IMR-90 (cell line): Measurements from ENCODE around the gene ZFYVE28. TPM values are rescaled to one million over a fixed set of nuclear protein-coding genes. Genes with fewer than 3 reads are reported as not detected.

Experiments
- ATAC-seq: fragments of 200-7000 bp; cut with Tn5 transposase; 2 replicates; pipeline ENCODE4 v1.9.1; 2020; ENCODE audit warnings: low read depth, mild to moderate bottlenecking, moderate library complexity
- BruUV-seq: library from RNA; stranded (reverse); fragments of 400-500 nt; replicated peaks from 2 replicates; lab custom pipeline; 2021; lab: Mats Ljungman, UMichigan
- CTCF ChIA-PET: fragments of 300-600 bp; formaldehyde crosslinking; extraction: SDS; loops from one replicate; lab custom pipeline; 2021; ENCODE audit warnings: antibody characterized with exemption; lab: Yijun Ruan, JAX
- POLR2A ChIA-PET: fragments of 300-600 bp; sonication (Branson Sonifier 250); formaldehyde crosslinking; loops from one replicate; lab custom pipeline; 2022; ENCODE audit warnings: antibody characterized with exemption; ENCODE audit not compliant: unreplicated experiment; lab: Charles Lee
- DNase-seq: peaks from one replicate; pipeline ENCODE4 v3.0.0; 2013
- H2AFZ ChIP-seq: replicated peaks from 2 replicates; pipeline ENCODE3; 2013; ENCODE audit warnings: low read length, mild to moderate bottlenecking; ENCODE audit not compliant: poor library complexity
- H2AK5ac ChIP-seq: 2 replicates; pipeline ENCODE4 v1.6.1; 2013; ENCODE audit warnings: low read depth, low read length, inconsistent platforms
- H2AK9ac ChIP-seq: replicated peaks from 2 replicates; pipeline ENCODE3; 2013; ENCODE audit warnings: mild to moderate bottlenecking, low read depth, low read length, moderate library complexity; ENCODE audit not compliant: poor library complexity
- H2BK120ac ChIP-seq: 2 replicates; pipeline ENCODE4 v1.6.1; 2013; ENCODE audit warnings: low read depth, low read length, inconsistent platforms
- H2BK15ac ChIP-seq: 3 replicates; pipeline ENCODE4 v1.6.1; 2013; ENCODE audit warnings: low read depth, low read length, inconsistent platforms
- H2BK20ac ChIP-seq: 2 replicates; pipeline ENCODE4 v1.6.1; 2013; ENCODE audit warnings: low read depth, mild to moderate bottlenecking, inconsistent platforms, low read length, moderate library complexity
- H2BK5ac ChIP-seq: 2 replicates; pipeline ENCODE4 v1.6.1; 2013; ENCODE audit warnings: mild to moderate bottlenecking, low read depth, low read length, inconsistent platforms; ENCODE audit not compliant: poor library complexity, severe bottlenecking
- H3K14ac ChIP-seq: replicated peaks from 2 replicates; pipeline ENCODE4 v1.6.1; 2013; ENCODE audit warnings: low read depth, low read length, inconsistent platforms
- H3K18ac ChIP-seq: 2 replicates; pipeline ENCODE4 v1.6.1; 2013; ENCODE audit warnings: low read depth, low read length, control low read depth
- H3K23ac ChIP-seq: 2 replicates; pipeline ENCODE4 v1.6.1; 2013; ENCODE audit warnings: low read depth, low read length, inconsistent platforms
- H3K27ac ChIP-seq: 2 replicates; pipeline ENCODE4 v1.5.1; 2013; ENCODE audit warnings: mild to moderate bottlenecking, control low read depth, low read length; ENCODE audit not compliant: insufficient read depth
- H3K27me3 ChIP-seq: 2 replicates; pipeline ENCODE4 v1.6.1; 2013; ENCODE audit warnings: low read length; ENCODE audit not compliant: control insufficient read depth, insufficient read depth
- H3K36me3 ChIP-seq: 2 replicates; pipeline ENCODE4 v1.6.1; 2013; ENCODE audit warnings: low read length, mixed read lengths; ENCODE audit not compliant: control insufficient read depth, insufficient read depth
- H3K4ac ChIP-seq: 2 replicates; pipeline ENCODE4 v1.6.1; 2013; ENCODE audit warnings: low read depth, low read length, inconsistent platforms
- H3K4me1 ChIP-seq: 2 replicates; pipeline ENCODE4 v1.6.1; 2013; ENCODE audit warnings: low read length, mixed read lengths; ENCODE audit not compliant: control insufficient read depth, insufficient read depth
- H3K4me2 ChIP-seq: 2 replicates; pipeline ENCODE4 v1.6.1; 2013; ENCODE audit warnings: low read depth, mild to moderate bottlenecking, control low read depth, low read length, moderate library complexity
- H3K4me3 ChIP-seq: 2 replicates; pipeline ENCODE4 v1.5.1; 2013; ENCODE audit warnings: low read depth, mild to moderate bottlenecking, control low read depth, low read length, moderate library complexity; ENCODE audit not compliant: insufficient read depth
- H3K56ac ChIP-seq: 2 replicates; pipeline ENCODE4 v1.6.1; 2013; ENCODE audit warnings: low read length, inconsistent platforms; ENCODE audit not compliant: insufficient read depth; ENCODE audit errors: extremely low read depth
- H3K79me1 ChIP-seq, 2 experiments: 2 replicates each; pipeline ENCODE4 v1.6.1; 2013; ENCODE audit warnings: low read length in 2 of 2, inconsistent platforms in 1 of 2, low read depth in 1 of 2
- H3K9ac ChIP-seq: 2 replicates; pipeline ENCODE4 v1.6.1; 2013; ENCODE audit warnings: low read depth, low read length, control low read depth
- H3K9me1 ChIP-seq: 2 replicates; pipeline ENCODE4 v1.6.1; 2013; ENCODE audit warnings: low read length, inconsistent platforms; ENCODE audit not compliant: insufficient read depth
- H3K9me3 ChIP-seq: 2 replicates; pipeline ENCODE4 v1.6.1; 2013; ENCODE audit warnings: low read length; ENCODE audit not compliant: control insufficient read depth, insufficient read depth
- H4K20me1 ChIP-seq: 2 replicates; pipeline ENCODE4 v1.6.1; 2013; ENCODE audit warnings: low read length, inconsistent platforms; ENCODE audit not compliant: insufficient read depth
- H4K5ac ChIP-seq: 2 replicates; pipeline ENCODE4 v1.6.1; 2013; ENCODE audit warnings: mild to moderate bottlenecking, low read depth, low read length, control low read depth
- H4K8ac ChIP-seq, 2 experiments: 2 replicates each; pipeline ENCODE4 v1.6.1; 2013; ENCODE audit warnings: low read depth in 2 of 2, low read length in 2 of 2, control low read depth in 1 of 2, inconsistent platforms in 1 of 2
- H4K91ac ChIP-seq: 2 replicates; pipeline ENCODE4 v1.6.1; 2013; ENCODE audit warnings: low read depth, low read length, inconsistent platforms; ENCODE audit not compliant: insufficient read depth
- CEBPB ChIP-seq: IDR thresholded peaks from 2 replicates; pipeline ENCODE4 v1.6.1; 2012; ENCODE audit warnings: low read depth, low read length, improper control_type of control experiment
- CHD1 ChIP-seq: IDR thresholded peaks from 2 replicates; pipeline ENCODE4 v1.6.1; 2012; ENCODE audit warnings: low read depth, low read length, improper control_type of control experiment
- CTCF ChIP-seq: conservative IDR thresholded peaks from 2 replicates; pipeline ENCODE4 v1.5.1; 2012; ENCODE audit warnings: mild to moderate bottlenecking, low read depth, low read length, improper control_type of control experiment
- ELK1 ChIP-seq: fragments of 150-350 bp; IDR thresholded peaks from 2 replicates; pipeline ENCODE4 v1.6.1; 2016; ENCODE audit warnings: low read depth, mild to moderate bottlenecking, low read length, moderate library complexity, borderline replicate concordance
- FOS ChIP-seq: fragments of 150-350 bp; IDR thresholded peaks from 2 replicates; pipeline ENCODE4 v1.6.1; 2016; ENCODE audit warnings: low read depth, low read length
- MAFK ChIP-seq: IDR thresholded peaks from 2 replicates; pipeline ENCODE4 v1.6.1; 2012; ENCODE audit warnings: low read depth, low read length, improper control_type of control experiment
- MAZ ChIP-seq: IDR thresholded peaks from 2 replicates; pipeline ENCODE4 v1.6.1; 2012; ENCODE audit warnings: low read depth, mild to moderate bottlenecking, low read length, improper control_type of control experiment, moderate library complexity, borderline replicate concordance
- MXI1 ChIP-seq: IDR thresholded peaks from 2 replicates; pipeline ENCODE4 v1.6.1; 2012; ENCODE audit warnings: low read depth, mild to moderate bottlenecking, low read length, moderate library complexity, borderline replicate concordance
- NFE2L2 ChIP-seq: fragments of 150-350 bp; IDR thresholded peaks from 2 replicates; pipeline ENCODE4 v1.6.1; 2016; ENCODE audit warnings: low read depth, mild to moderate bottlenecking, low read length
- POLR2A ChIP-seq: IDR thresholded peaks from 2 replicates; pipeline ENCODE4 v1.6.1; 2012; ENCODE audit warnings: mild to moderate bottlenecking, low read depth, low read length
- RAD21 ChIP-seq: IDR thresholded peaks from 2 replicates; pipeline ENCODE4 v1.6.1; 2012; ENCODE audit warnings: low read length, improper control_type of control experiment
- RCOR1 ChIP-seq: IDR thresholded peaks from 2 replicates; pipeline ENCODE4 v1.6.1; 2012; ENCODE audit warnings: mild to moderate bottlenecking, low read length, improper control_type of control experiment; ENCODE audit not compliant: insufficient replicate concordance
- RFX5 ChIP-seq: IDR thresholded peaks from 2 replicates; pipeline ENCODE4 v1.8.0; 2012; ENCODE audit warnings: low read depth, mild to moderate bottlenecking, low read length, moderate library complexity
- SMC3 ChIP-seq: fragments of 150-350 bp; IDR thresholded peaks from 2 replicates; pipeline ENCODE4 v1.6.1; 2016; ENCODE audit warnings: low read depth, mild to moderate bottlenecking, antibody characterized with exemption, low read length, moderate library complexity
- USF2 ChIP-seq: fragments of 150-350 bp; IDR thresholded peaks from 2 replicates; pipeline ENCODE4 v1.6.1; 2017; ENCODE audit warnings: mild to moderate bottlenecking, antibody characterized with exemption, low read length, low read depth
- WGBS, 2 experiments: methylation state at CpG; one replicate each; pipeline versions ENCODE4 v1.1.5 to v1.1.7; 2013; ENCODE audit warnings: missing lambda C conversion rate in 2 of 2; ENCODE audit not compliant: insufficient read length in 1 of 2; ENCODE audit errors: extremely low coverage in 2 of 2; 5-methylcytosine and 5-hydroxymethylcytosine counted together
- dilution Hi-C: fragments of 300-500 bp; cut with HindIII; formaldehyde crosslinking; loops from one replicate; pipeline ENCODE4 v1.14.3; 2018; ENCODE audit warnings: low sequenced_read_pairs; ENCODE audit not compliant: unreplicated experiment
- in situ Hi-C: fragments of 300-500 bp; cut with MboI; formaldehyde crosslinking; loops from 3 replicates; pipeline ENCODE4 v1.14.3; 2019; ENCODE audit warnings: low sequenced_read_pairs, inconsistent platforms, mixed read lengths
- intact Hi-C: fragments of 100-400 bp; cut with micrococcal nuclease; formaldehyde crosslinking; loops from 2 replicates; pipeline ENCODE4 v1.10.0; 2022
- polyA plus RNA-seq, 3 experiments: library from polyadenylated mRNA; depleted of rRNA; stranded (reverse); fragments of >200 nt; gene quantifications; 2 replicates each; pipeline ENCODE4 v1.2.3, GENCODE V29; 2012; ENCODE audit warnings: low replicate concordance in 1 of 3
- total RNA-seq: library from RNA; depleted of rRNA; stranded (reverse); fragments of >200 nt; gene quantifications from 2 replicates; pipeline ENCODE4 v1.2.3, GENCODE V29; 2012

Gene ZFYVE28
- total and polyA plus RNA-seq, 2 of the 4 experiments (the other 2 are of a cell fraction): 0.36 to 1.2 TPM

GRCh38 chr4:2241003-2241402 is 177.4 kb downstream of the ZFYVE28 start:
- H3K27me3 ChIP-seq: no peaks in the 10 kb centered on the region
- no peak overlapping the region for H3K18ac ChIP-seq
- H3K56ac ChIP-seq: peak overlapping the region; percentile 50; the same call in 1 of the 2 replicates
- H3K4me2 ChIP-seq: peak overlapping the region; percentile 96
- H2BK120ac ChIP-seq: no peak overlapping the region
- H3K9me1 ChIP-seq: no peaks in the 10 kb centered on the region
- no peak overlapping the region for H2AK9ac ChIP-seq
- POLR2A ChIA-PET: no interaction called here
- no peak overlapping the region for H2AK5ac ChIP-seq
- peak overlapping the region; percentile 90 for H3K9ac ChIP-seq
- H3K9me3 ChIP-seq: no peaks in the 10 kb centered on the region
- no peak overlapping the region for H2BK15ac ChIP-seq
- H3K4ac ChIP-seq: no peak overlapping the region
- H3K4me3 ChIP-seq: peak overlapping the region; percentile 78
- no peak overlapping the region for H2AFZ ChIP-seq
- H3K14ac ChIP-seq: no peak overlapping the region
- TF ChIP-seq FOS (no peak), CTCF (no peak), CEBPB (no peak), RCOR1 (no peak), MXI1 (no peak), MAZ (no peak), USF2 (no peak), NFE2L2 (no peak), SMC3 (no peak), RFX5 (no peak), MAFK (no peak), POLR2A (no peak), RAD21 (no peak), CHD1 (no peak), ELK1 (no peak)
- no peak overlapping the region for H2BK5ac ChIP-seq
- peaks cover 9 to 24% of the 10 kb centered on the region in 2 experiments for H3K79me1 ChIP-seq
- WGBS, 2 experiments: no CpG with 5 or more reads among the region's 7 CpGs
- peaks cover 6% of the 10 kb centered on the region for H3K4me1 ChIP-seq
- peak overlapping the region; percentile 30 for H3K23ac ChIP-seq
- H4K20me1 ChIP-seq: peaks cover 6% of the 10 kb centered on the region
- H4K5ac ChIP-seq: no peak overlapping the region
- intact Hi-C loops: loop anchor here (5.0 kb wide), 1 partner anchor 221 kb away; no protein-coding TSS in a partner anchor
- peak overlapping the region in 1 of 2 experiments; percentile 45; a peak in 1 of 4 replicates for H4K8ac ChIP-seq
- CTCF ChIA-PET: no interaction called here
- no peak overlapping the region for H4K91ac ChIP-seq
- DNase-seq: no peak
- in situ Hi-C loops: no loop called here
- BruUV-seq: no TSS peak
- peak overlapping the region; percentile 48 for H3K27ac ChIP-seq
- H2BK20ac ChIP-seq: no peak overlapping the region
- no peak for ATAC-seq
- H3K36me3 ChIP-seq: peaks cover 2% of the 10 kb centered on the region; the same call in 1 of the 2 replicates
- dilution Hi-C loops: no loop called here
